H9 (cell line): Measurements from ENCODE around the gene PTPRH. TPM values are rescaled to one million over a fixed set of nuclear protein-coding genes. Genes with fewer than 3 reads are reported as not detected.

ENCODE experiments used
- DNase-seq: peaks from one replicate; pipeline ENCODE4 v3.0.0-alpha.2; 2017
- H2AFZ ChIP-seq: one replicate; pipeline ENCODE4 v1.6.1; 2013; ENCODE audit warnings: mild to moderate bottlenecking, low read length, control low read depth, moderate library complexity
- H2AK5ac ChIP-seq: 2 replicates; pipeline ENCODE4 v1.6.1; 2013; ENCODE audit warnings: low read length, control low read depth, mixed read lengths; ENCODE audit not compliant: insufficient read length
- H2BK120ac ChIP-seq: one replicate; pipeline ENCODE4 v1.6.1; 2013; ENCODE audit warnings: low read depth, mild to moderate bottlenecking, low read length, control low read depth, inconsistent platforms; ENCODE audit not compliant: poor library complexity, severe bottlenecking
- H2BK12ac ChIP-seq: 2 replicates; pipeline ENCODE4 v1.6.1; 2013; ENCODE audit warnings: low read length, control low read depth, mixed read lengths, low read depth; ENCODE audit not compliant: insufficient read length
- H2BK15ac ChIP-seq: 2 replicates; pipeline ENCODE4 v1.6.1; 2013; ENCODE audit warnings: low read depth, low read length, control low read depth
- H2BK20ac ChIP-seq: one replicate; pipeline ENCODE4 v1.6.1; 2013; ENCODE audit warnings: low read depth, mild to moderate bottlenecking, low read length, control low read depth, inconsistent platforms; ENCODE audit not compliant: poor library complexity, severe bottlenecking
- H2BK5ac ChIP-seq: 2 replicates; pipeline ENCODE4 v1.6.1; 2013; ENCODE audit warnings: low read length, control low read depth, mixed read lengths; ENCODE audit not compliant: insufficient read length
- H3K14ac ChIP-seq: 2 replicates; pipeline ENCODE4 v1.6.1; 2013; ENCODE audit warnings: low read length, control low read depth; ENCODE audit not compliant: insufficient read depth
- H3K18ac ChIP-seq: 2 replicates; pipeline ENCODE4 v1.6.1; 2013; ENCODE audit warnings: low read depth, mild to moderate bottlenecking, mixed read lengths, low read length, control low read depth; ENCODE audit not compliant: insufficient read length
- H3K23ac ChIP-seq: 2 replicates; pipeline ENCODE4 v1.6.1; 2013; ENCODE audit warnings: low read length, control low read depth, mixed read lengths, low read depth; ENCODE audit not compliant: insufficient read length
- H3K23me2 ChIP-seq: 2 replicates; pipeline ENCODE4 v1.6.1; 2013; ENCODE audit warnings: low read depth, mild to moderate bottlenecking, mixed read lengths, low read length, control low read depth; ENCODE audit not compliant: insufficient read length, poor library complexity, severe bottlenecking
- H3K27ac ChIP-seq: 2 replicates; pipeline ENCODE4 v1.5.1; 2013; ENCODE audit warnings: low read length, control low read depth, mixed read lengths, low read depth; ENCODE audit not compliant: insufficient read length
- H3K27me3 ChIP-seq: 2 replicates; pipeline ENCODE4 v1.6.1; 2013; ENCODE audit warnings: low read length, control low read depth, inconsistent platforms; ENCODE audit not compliant: insufficient read depth
- H3K4ac ChIP-seq: 2 replicates; pipeline ENCODE4 v1.6.1; 2013; ENCODE audit warnings: low read depth, mild to moderate bottlenecking, control low read depth, inconsistent platforms, low read length, moderate library complexity
- H3K4me1 ChIP-seq: 2 replicates; pipeline ENCODE4 v1.6.1; 2013; ENCODE audit warnings: low read length, control low read depth, inconsistent platforms; ENCODE audit not compliant: insufficient read depth
- H3K4me2 ChIP-seq: 2 replicates; pipeline ENCODE4 v1.6.1; 2013; ENCODE audit warnings: low read length, control low read depth, mixed read lengths; ENCODE audit not compliant: insufficient read length, insufficient read depth
- H3K56ac ChIP-seq: 2 replicates; pipeline ENCODE4 v1.6.1; 2013; ENCODE audit warnings: low read depth, mild to moderate bottlenecking, mixed read lengths, low read length, control low read depth; ENCODE audit not compliant: insufficient read length
- H3K79me1 ChIP-seq: 2 replicates; pipeline ENCODE4 v1.6.1; 2013; ENCODE audit warnings: low read depth, mild to moderate bottlenecking, moderate library complexity, low read length, control low read depth, inconsistent platforms; ENCODE audit not compliant: insufficient read depth, poor library complexity, severe bottlenecking
- H3K79me2 ChIP-seq: 2 replicates; pipeline ENCODE4 v1.6.1; 2013; ENCODE audit warnings: low read length, control low read depth, inconsistent platforms; ENCODE audit not compliant: insufficient read depth
- H3K9ac ChIP-seq: 2 replicates; pipeline ENCODE4 v1.6.1; 2013; ENCODE audit warnings: low read length, control low read depth, mixed read lengths; ENCODE audit not compliant: insufficient read length; ENCODE audit errors: extremely low read depth
- H3K9me3 ChIP-seq: one replicate; pipeline ENCODE4 v1.6.1; 2013; ENCODE audit warnings: low read depth, low read length, inconsistent platforms; ENCODE audit not compliant: control insufficient read depth
- H3T11ph ChIP-seq: one replicate; pipeline ENCODE4 v1.6.1; 2013; ENCODE audit warnings: mild to moderate bottlenecking, low read length, control low read depth, inconsistent platforms
- H4K20me1 ChIP-seq: one replicate; pipeline ENCODE4 v1.6.1; 2013; ENCODE audit not compliant: control insufficient read depth, insufficient read length, insufficient read depth
- H4K5ac ChIP-seq: 2 replicates; pipeline ENCODE4 v1.6.1; 2013; ENCODE audit warnings: low read depth, mild to moderate bottlenecking, mixed read lengths, low read length, control low read depth; ENCODE audit not compliant: insufficient read length
- H4K8ac ChIP-seq: replicated peaks from 2 replicates; pipeline ENCODE4 v1.6.1; 2013; ENCODE audit warnings: low read length, control low read depth, mixed read lengths, low read depth; ENCODE audit not compliant: insufficient read length
- H4K91ac ChIP-seq: 2 replicates; pipeline ENCODE4 v1.6.1; 2013; ENCODE audit warnings: low read depth, mild to moderate bottlenecking, moderate library complexity, mixed read lengths, low read length, control low read depth; ENCODE audit not compliant: insufficient read length
- H3K27ac Mint-ChIP-seq, 3 experiments: 2 replicates in 2 of 3; 3 replicates in 1 of 3; pipeline ENCODE4 v1.8.0; 2020 to 2021; ENCODE audit warnings: mixed read lengths in 3 of 3, mild to moderate bottlenecking in 1 of 3, moderate library complexity in 1 of 3
- H3K27me3 Mint-ChIP-seq: 2 replicates; pipeline ENCODE4 v1.8.0; 2021; ENCODE audit warnings: low read depth, mild to moderate bottlenecking, moderate library complexity, mixed read lengths
- H3K36me3 Mint-ChIP-seq, 3 experiments: 2 replicates in 2 of 3; 3 replicates in 1 of 3; pipeline ENCODE4 v1.8.0; 2020 to 2021; ENCODE audit warnings: low read depth in 3 of 3, mixed read lengths in 3 of 3; ENCODE audit not compliant: insufficient read depth in 1 of 3
- H3K4me1 Mint-ChIP-seq, 2 experiments: 2 replicates each; pipeline ENCODE4 v1.8.0; 2020; ENCODE audit warnings: mixed read lengths in 2 of 2
- H3K4me3 Mint-ChIP-seq, 2 experiments: 2 replicates in 1 of 2; 3 replicates in 1 of 2; pipeline ENCODE4 v1.8.0; 2020 to 2021; ENCODE audit warnings: mild to moderate bottlenecking in 2 of 2, mixed read lengths in 2 of 2, moderate library complexity in 1 of 2
- H3K9me3 Mint-ChIP-seq, 2 experiments: 2 replicates in 1 of 2; 3 replicates in 1 of 2; pipeline ENCODE4 v1.8.0; 2020; ENCODE audit warnings: mild to moderate bottlenecking in 2 of 2, mixed read lengths in 2 of 2, moderate library complexity in 1 of 2
- WGBS: extraction: QIAGEN DNeasy Blood & Tissue Kit; methylation state at CpG from one replicate; pipeline ENCODE4 v1.1.7; 2013; ENCODE audit warnings: missing lambda C conversion rate, low lambda C conversion rate, mixed read lengths; ENCODE audit not compliant: insufficient read length; ENCODE audit errors: extremely low coverage; 5-methylcytosine and 5-hydroxymethylcytosine counted together
- total RNA-seq: library from RNA; stranded (reverse); gene quantifications from 2 replicates; pipeline ENCODE4 v1.2.1, GENCODE V29; 2021
- TF ChIP-seq, protein P1 (sequence below): fragments of 200-600 bp; sonication (generic); conservative IDR thresholded peaks from 3 replicates; pipeline ENCODE4 v1.8.0; 2021; ENCODE audit warnings: antibody characterized with exemption, mild to moderate bottlenecking

Gene PTPRH
- total RNA-seq, 1 experiment from 2014 or later: 0.24 TPM

DNA sequence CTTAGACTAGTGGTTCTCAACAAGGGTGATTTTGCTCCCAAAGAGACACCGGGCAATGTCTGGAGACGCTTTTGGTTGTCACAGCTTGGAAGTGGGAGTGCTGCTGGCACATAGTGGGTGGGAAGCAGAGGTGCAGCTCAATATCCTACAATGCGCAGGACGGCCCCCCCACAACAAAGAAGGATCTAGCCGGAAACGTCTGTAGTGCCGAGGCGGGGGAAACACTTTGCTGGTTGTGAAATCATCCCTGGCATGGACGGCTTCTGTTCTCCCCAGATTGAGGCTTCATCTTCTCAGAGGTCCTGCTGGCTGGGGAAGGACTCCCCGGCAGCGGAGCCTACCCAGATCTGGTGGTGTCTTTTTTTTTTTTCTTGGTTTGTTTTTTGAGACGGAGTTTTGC is 15.8 kb downstream of the PTPRH start:
- H3K56ac ChIP-seq: no peak overlapping the region
- H3K27ac Mint-ChIP-seq: no peak overlapping the region; a peak in 1 of 7 replicates
- peaks cover 30% of the 10 kb centered on the region for H3K27me3 Mint-ChIP-seq
- no peak overlapping the region for H2AK5ac ChIP-seq
- peaks cover 2 to 4% of the 10 kb centered on the region in 2 experiments; a peak in 2 of 4 replicates for H3K4me1 Mint-ChIP-seq
- H3K4me3 Mint-ChIP-seq: no peak overlapping the region; a peak in 1 of 5 replicates
- H2BK5ac ChIP-seq: no peak overlapping the region
- no peak for DNase-seq
- TF ChIP-seq, protein P1, sequence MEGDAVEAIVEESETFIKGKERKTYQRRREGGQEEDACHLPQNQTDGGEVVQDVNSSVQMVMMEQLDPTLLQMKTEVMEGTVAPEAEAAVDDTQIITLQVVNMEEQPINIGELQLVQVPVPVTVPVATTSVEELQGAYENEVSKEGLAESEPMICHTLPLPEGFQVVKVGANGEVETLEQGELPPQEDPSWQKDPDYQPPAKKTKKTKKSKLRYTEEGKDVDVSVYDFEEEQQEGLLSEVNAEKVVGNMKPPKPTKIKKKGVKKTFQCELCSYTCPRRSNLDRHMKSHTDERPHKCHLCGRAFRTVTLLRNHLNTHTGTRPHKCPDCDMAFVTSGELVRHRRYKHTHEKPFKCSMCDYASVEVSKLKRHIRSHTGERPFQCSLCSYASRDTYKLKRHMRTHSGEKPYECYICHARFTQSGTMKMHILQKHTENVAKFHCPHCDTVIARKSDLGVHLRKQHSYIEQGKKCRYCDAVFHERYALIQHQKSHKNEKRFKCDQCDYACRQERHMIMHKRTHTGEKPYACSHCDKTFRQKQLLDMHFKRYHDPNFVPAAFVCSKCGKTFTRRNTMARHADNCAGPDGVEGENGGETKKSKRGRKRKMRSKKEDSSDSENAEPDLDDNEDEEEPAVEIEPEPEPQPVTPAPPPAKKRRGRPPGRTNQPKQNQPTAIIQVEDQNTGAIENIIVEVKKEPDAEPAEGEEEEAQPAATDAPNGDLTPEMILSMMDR: no peak
- H2BK15ac ChIP-seq: no peak overlapping the region
- H2BK20ac ChIP-seq: no peak overlapping the region
- no peaks in the 10 kb centered on the region for H3K79me2 ChIP-seq
- no peak overlapping the region for H3K27ac ChIP-seq
- no peak overlapping the region for H2AFZ ChIP-seq
- H3K4me2 ChIP-seq: no peak overlapping the region
- WGBS: no CpG with 5 or more reads among the region's 12 CpGs
- no peak overlapping the region for H3K14ac ChIP-seq
- H3T11ph ChIP-seq: no peak overlapping the region
- H3K9ac ChIP-seq: no peak overlapping the region
- no peaks in the 10 kb centered on the region for H4K20me1 ChIP-seq
- no peak overlapping the region for H3K23ac ChIP-seq
- no peaks in the 10 kb centered on the region for H3K4me1 ChIP-seq
- H3K9me3 ChIP-seq: no peaks in the 10 kb centered on the region
- H3K79me1 ChIP-seq: no peaks in the 10 kb centered on the region
- H3K27me3 ChIP-seq: no peaks in the 10 kb centered on the region
- no peaks in the 10 kb centered on the region for H3K23me2 ChIP-seq
- no peaks in the 10 kb centered on the region for H3K36me3 Mint-ChIP-seq
- H4K91ac ChIP-seq: no peak overlapping the region
- no peaks in the 10 kb centered on the region; a peak in 2 of 5 replicates for H3K9me3 Mint-ChIP-seq
- H2BK120ac ChIP-seq: no peak overlapping the region
- no peak overlapping the region for H4K5ac ChIP-seq
- no peak overlapping the region for H3K18ac ChIP-seq
- no peak overlapping the region for H4K8ac ChIP-seq
- no peak overlapping the region for H3K4ac ChIP-seq
- no peak overlapping the region for H2BK12ac ChIP-seq
